MM.1S (cell line): ENCODE results near the gene KIAA1328.

Experiments used
- CTCF ChIP-seq: fragments of 300-600 bp; sonication (generic); IDR thresholded peaks from 2 replicates; pipeline ENCODE4 v1.5.1; 2016; ENCODE audit warnings: antibody characterized with exemption, low read length, mixed read lengths
- EZH2 ChIP-seq: fragments of 300-600 bp; sonication (generic); optimal IDR thresholded peaks from 2 replicates; pipeline ENCODE3; 2017; ENCODE audit warnings: low read depth, mild to moderate bottlenecking, antibody characterized with exemption, low read length, mixed read lengths
- EZH2phosphoT487 ChIP-seq: fragments of 300-600 bp; sonication (generic); IDR thresholded peaks from 2 replicates; pipeline ENCODE4 v1.6.1; 2018; ENCODE audit warnings: antibody characterized with exemption, low read length

DNA sequence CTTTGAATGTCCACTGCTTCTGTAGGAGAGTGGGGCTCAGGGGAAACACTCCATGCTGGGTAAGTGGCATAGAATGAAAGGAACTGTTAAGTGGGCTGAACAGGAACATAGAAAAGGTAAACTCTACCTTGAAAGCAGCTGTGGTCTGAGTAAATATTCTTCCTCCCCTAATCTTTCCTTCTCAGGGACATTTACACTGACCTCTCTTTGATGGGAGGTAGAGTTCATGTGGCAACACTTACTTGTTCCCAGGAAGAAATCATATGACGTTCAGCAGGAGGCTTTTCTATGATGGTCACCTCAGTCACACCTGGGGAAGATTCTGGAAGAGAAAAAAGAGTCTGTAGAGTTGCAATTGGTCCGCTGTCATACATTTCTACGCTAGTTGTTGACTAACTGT lies 10.3 kb upstream of the KIAA1328 start:
- TF ChIP-seq CTCF (no peak), EZH2 (no peak), EZH2phosphoT487 (no peak)
